Cardiac muscle cell (in vitro differentiated cells and primary cell): ENCODE data around the gene MPP3. TPM values are rescaled to one million over a fixed set of nuclear protein-coding genes. Genes with fewer than 3 reads are reported as not detected.

Source experiments
- DNase-seq, 2 donors: peaks; one replicate each; pipeline versions ENCODE4 v3.0.0 to v3.0.0-alpha.2; 2010 to 2017; ENCODE audit warnings: low read depth in 1 of 2, low spot score in 1 of 2
- H3K27ac ChIP-seq: fragments of 200-600 bp; sonication (generic); 2 replicates; pipeline ENCODE4 v1.5.1; 2016
- H3K27me3 ChIP-seq: fragments of 200-600 bp; sonication (generic); 2 replicates; pipeline ENCODE4 v1.6.0; 2016; ENCODE audit warnings: control low read depth
- H3K36me3 ChIP-seq: fragments of 200-600 bp; sonication (generic); 2 replicates; pipeline ENCODE4 v1.5.1; 2016; ENCODE audit warnings: control low read depth
- H3K4me1 ChIP-seq: fragments of 200-600 bp; sonication (generic); 2 replicates; pipeline ENCODE4 v1.8.1; 2017; ENCODE audit warnings: low read depth, mild to moderate bottlenecking, mixed run types
- H3K4me3 ChIP-seq: fragments of 200-600 bp; sonication (generic); 2 replicates; pipeline ENCODE4 v1.5.1; 2016; ENCODE audit warnings: mild to moderate bottlenecking
- H3K9me3 ChIP-seq: fragments of 200-600 bp; sonication (generic); 2 replicates; pipeline ENCODE4 v1.5.1; 2017; ENCODE audit warnings: low read depth, mild to moderate bottlenecking, control low read depth
- polyA plus RNA-seq: library from polyadenylated mRNA; unstranded; fragments of >200 nt; fragmentation: Nextera tagmentation; extraction: Ambion mirVana; gene quantifications from 2 replicates; pipeline ENCODE4 v1.2.1, GENCODE V29; 2016
- total RNA-seq: library from RNA; depleted of rRNA; stranded (reverse); fragments of >200 nt; gene quantifications from 2 replicates; pipeline ENCODE4 v1.2.3, GENCODE V29; 2016
- TF ChIP-seq, protein P1 (sequence below): IDR thresholded peaks from 2 replicates; pipeline ENCODE4 v1.5.1; 2012; ENCODE audit warnings: low read depth, mild to moderate bottlenecking, low read length

The MPP3 gene
- total and polyA plus RNA-seq, 2 experiments from 2014 or later: 5.3 to 7.6 TPM

DNA sequence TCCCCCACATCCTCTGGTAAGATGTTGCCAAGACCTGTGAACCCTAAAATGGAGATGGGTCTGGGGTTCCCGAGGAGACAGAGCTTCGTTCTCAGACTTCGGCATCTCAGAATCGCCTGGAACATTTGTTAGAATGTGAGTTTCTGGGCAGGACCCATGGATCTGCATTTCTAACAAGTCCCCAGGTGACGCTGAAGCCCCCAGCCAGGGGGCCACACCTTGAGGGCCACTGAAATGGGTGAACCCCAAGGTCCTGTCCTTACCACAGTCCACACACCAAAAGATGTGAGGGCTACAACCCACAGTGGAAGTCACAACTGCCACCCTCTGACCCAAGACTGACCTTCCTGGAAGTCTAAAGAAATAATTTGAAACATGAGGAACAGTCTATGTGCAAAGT, 14.0 kb downstream of the MPP3 start:
- TF ChIP-seq, protein P1, sequence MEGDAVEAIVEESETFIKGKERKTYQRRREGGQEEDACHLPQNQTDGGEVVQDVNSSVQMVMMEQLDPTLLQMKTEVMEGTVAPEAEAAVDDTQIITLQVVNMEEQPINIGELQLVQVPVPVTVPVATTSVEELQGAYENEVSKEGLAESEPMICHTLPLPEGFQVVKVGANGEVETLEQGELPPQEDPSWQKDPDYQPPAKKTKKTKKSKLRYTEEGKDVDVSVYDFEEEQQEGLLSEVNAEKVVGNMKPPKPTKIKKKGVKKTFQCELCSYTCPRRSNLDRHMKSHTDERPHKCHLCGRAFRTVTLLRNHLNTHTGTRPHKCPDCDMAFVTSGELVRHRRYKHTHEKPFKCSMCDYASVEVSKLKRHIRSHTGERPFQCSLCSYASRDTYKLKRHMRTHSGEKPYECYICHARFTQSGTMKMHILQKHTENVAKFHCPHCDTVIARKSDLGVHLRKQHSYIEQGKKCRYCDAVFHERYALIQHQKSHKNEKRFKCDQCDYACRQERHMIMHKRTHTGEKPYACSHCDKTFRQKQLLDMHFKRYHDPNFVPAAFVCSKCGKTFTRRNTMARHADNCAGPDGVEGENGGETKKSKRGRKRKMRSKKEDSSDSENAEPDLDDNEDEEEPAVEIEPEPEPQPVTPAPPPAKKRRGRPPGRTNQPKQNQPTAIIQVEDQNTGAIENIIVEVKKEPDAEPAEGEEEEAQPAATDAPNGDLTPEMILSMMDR: no peak
- Histone ChIP-seq H3K27ac (no peak overlapping the region), H3K4me1 (peaks cover 16% of the 10 kb centered on the region), H3K36me3 (no peaks in the 10 kb centered on the region), H3K4me3 (no peak overlapping the region), H3K9me3 (no peaks in the 10 kb centered on the region), H3K27me3 (no peaks in the 10 kb centered on the region)
- no peak for DNase-seq

DNA sequence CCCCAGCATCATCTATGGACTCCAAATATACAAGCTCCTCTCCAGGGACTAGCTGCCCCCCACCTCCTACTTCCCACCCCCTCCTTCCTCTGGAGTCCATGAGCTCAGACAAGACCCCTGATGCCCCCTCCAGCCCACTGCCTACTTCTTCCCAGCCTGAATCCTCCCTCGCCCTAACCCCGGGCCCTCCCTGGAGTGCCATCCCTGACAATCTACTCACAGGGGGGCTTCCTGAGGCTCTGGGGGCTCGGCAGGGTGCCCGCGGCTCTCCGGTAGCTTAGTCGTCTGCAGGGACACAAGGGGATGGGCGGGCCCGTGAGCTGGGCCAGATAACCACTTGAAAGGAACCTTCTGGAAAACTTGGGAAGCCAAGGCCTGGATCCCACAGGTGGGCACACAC, 15.1 kb downstream of the MPP3 start:
- Histone ChIP-seq H3K27me3 (no peaks in the 10 kb centered on the region), H3K9me3 (no peaks in the 10 kb centered on the region), H3K36me3 (no peaks in the 10 kb centered on the region), H3K4me3 (no peak overlapping the region), H3K27ac (no peak overlapping the region), H3K4me1 (peaks cover 16% of the 10 kb centered on the region)
- TF ChIP-seq, protein P1: no peak
- no peak for DNase-seq

DNA sequence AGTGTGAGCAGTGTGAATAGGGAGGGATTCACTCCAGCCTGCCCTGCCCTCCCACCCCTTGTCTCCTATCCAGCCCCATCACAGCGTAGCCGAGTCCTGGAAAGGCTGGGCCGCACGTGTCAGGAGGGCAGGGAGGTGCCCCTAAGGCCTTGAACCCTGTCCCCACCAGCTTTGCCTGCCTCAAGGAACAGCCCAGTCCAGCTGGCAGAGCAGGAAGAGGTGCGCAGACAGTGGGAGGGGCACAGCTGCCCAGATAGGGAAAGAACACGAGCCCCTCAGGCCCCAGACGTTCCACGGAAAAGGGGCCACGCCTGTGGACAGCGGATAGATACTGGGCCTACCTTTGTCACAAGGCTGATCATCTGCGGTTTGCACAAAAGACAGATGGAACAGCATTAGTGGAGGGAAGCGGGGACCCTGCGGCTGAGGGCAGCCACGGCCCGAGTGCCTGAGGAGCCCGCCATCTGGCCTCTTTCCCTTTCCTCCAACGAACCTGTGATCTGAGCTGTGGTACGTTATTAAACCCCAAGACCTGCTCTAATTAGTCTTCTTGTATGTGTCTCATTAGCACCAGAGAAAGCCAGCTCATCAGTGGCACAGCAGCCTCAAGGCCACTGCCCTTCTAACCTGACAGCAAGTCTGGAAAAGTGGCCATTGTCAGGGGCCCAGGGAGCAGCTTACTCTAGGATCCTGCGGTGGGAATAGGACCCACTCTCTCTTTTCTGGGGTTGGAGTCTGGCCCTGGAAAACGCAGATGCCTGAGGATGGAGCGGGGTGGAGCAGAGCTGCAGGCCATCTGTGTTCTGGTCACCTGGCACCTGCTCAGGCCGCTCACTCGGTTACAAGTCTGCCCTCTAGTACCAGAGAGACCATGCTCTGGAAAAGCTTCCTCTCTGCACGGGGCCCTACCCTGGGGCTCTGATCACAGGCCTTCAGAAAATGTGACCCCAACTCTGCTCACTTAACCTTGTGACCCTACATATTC, 16.3 kb downstream of the MPP3 start:
- H3K9me3 ChIP-seq: no peaks in the 10 kb centered on the region
- H3K4me3 ChIP-seq: no peak overlapping the region
- DNase-seq: no peak
- peak overlapping the region; percentile 63 for H3K27ac ChIP-seq
- H3K36me3 ChIP-seq: no peaks in the 10 kb centered on the region
- TF ChIP-seq, protein P1: no peak
- no peaks in the 10 kb centered on the region for H3K27me3 ChIP-seq
- H3K4me1 ChIP-seq: peaks cover 16% of the 10 kb centered on the region

GRCh38 chr17:43814714-43815113, 18.2 kb downstream of the MPP3 start:
- TF ChIP-seq, protein P1: no peak
- Histone ChIP-seq H3K36me3 (no peaks in the 10 kb centered on the region), H3K4me1 (peaks cover 16% of the 10 kb centered on the region), H3K27me3 (no peaks in the 10 kb centered on the region), H3K4me3 (no peak overlapping the region), H3K9me3 (no peaks in the 10 kb centered on the region), H3K27ac (no peak overlapping the region)
- DNase-seq: peak in 1 of 2 donors; percentile 80

- peaks cover 16% of the 10 kb centered on the region for H3K4me1 ChIP-seq
- TF ChIP-seq, protein P1: no peak
- no peak for DNase-seq
Observed at GRCh38 chr17:43814026-43814425, 18.9 kb downstream of the MPP3 start.

More at GRCh38 chr17:43814026-43814425, 18.9 kb downstream of the MPP3 start:
- H3K36me3 ChIP-seq: no peaks in the 10 kb centered on the region
- no peaks in the 10 kb centered on the region for H3K9me3 ChIP-seq
- no peaks in the 10 kb centered on the region for H3K27me3 ChIP-seq
- H3K27ac ChIP-seq: no peak overlapping the region
- no peak overlapping the region for H3K4me3 ChIP-seq
